GM18873 (cell line): ENCODE data around the gene STOX1.
"Not testable (repeated sequence)": the region's sequence is repeated elsewhere in the genome, so short reads cannot be mapped to it uniquely, and the experiment has no call there.

Experiments
- ATAC-seq: cut with Tn5 transposase; IDR thresholded peaks from one replicate; pipeline ENCODE4 v1.9.1; 2021; ENCODE audit warnings: mild to moderate bottlenecking, moderate library complexity, moderate number of reproducible peaks; ENCODE audit not compliant: unreplicated experiment, low FRiP score

STOX1 gene

GRCh38 chr10:68876246-68877138 is 49.2 kb downstream of the STOX1 start:
- ATAC-seq = no peak

GRCh38 chr10:68877482-68878110 is 50.3 kb downstream of the STOX1 start:
- ATAC-seq = no peak

GRCh38 chr10:68878496-68878895 is 51.2 kb downstream of the STOX1 start:
- ATAC-seq = no peak

- no peak for ATAC-seq
Measured at GRCh38 chr10:68879628-68880027, 52.3 kb downstream of the STOX1 start.

GRCh38 chr10:68880181-68880580 is 52.9 kb downstream of the STOX1 start:
- ATAC-seq = no peak

- no peak for ATAC-seq
Measured at GRCh38 chr10:68895041-68895440, 67.7 kb downstream of the STOX1 start.

GRCh38 chr10:68897336-68897741 is 70.0 kb downstream of the STOX1 start:
- ATAC-seq = no peak

GRCh38 chr10:68899186-68899745 is 71.9 kb downstream of the STOX1 start:
- no peak for ATAC-seq

- no peak for ATAC-seq
Measured at GRCh38 chr10:68900427-68901104, 73.2 kb downstream of the STOX1 start.

GRCh38 chr10:68901105-68901927 is 74.0 kb downstream of the STOX1 start, which contains the start of gene DDX50:
Gene DDX50 (plus strand): TSS chr10:68901315. CDS start chr10:68901385, 70 bp downstream.
- ATAC-seq = peak; percentile 97

GRCh38 chr10:68902382-68902781 is 75.1 kb downstream of the STOX1 start:
- no peak for ATAC-seq

- ATAC-seq = no peak
Measured at GRCh38 chr10:68924593-68924992, 97.3 kb downstream of the STOX1 start.

GRCh38 chr10:68925489-68925888 is 98.2 kb downstream of the STOX1 start:
- no peak for ATAC-seq

- ATAC-seq = not testable (repeated sequence)
Measured at GRCh38 chr10:68929157-68929556, 101.8 kb downstream of the STOX1 start.

GRCh38 chr10:68929888-68930287 is 102.6 kb downstream of the STOX1 start:
- not testable (repeated sequence) for ATAC-seq

- ATAC-seq = not testable (repeated sequence)
Measured at GRCh38 chr10:68932860-68933259, 105.5 kb downstream of the STOX1 start.

GRCh38 chr10:68934994-68935393 is 107.7 kb downstream of the STOX1 start:
- ATAC-seq = no peak

GRCh38 chr10:68938117-68938516 is 110.8 kb downstream of the STOX1 start:
- no peak for ATAC-seq

- no peak for ATAC-seq
Measured at GRCh38 chr10:68938884-68939283, 111.6 kb downstream of the STOX1 start.

GRCh38 chr10:68940917-68941316 is 113.6 kb downstream of the STOX1 start:
- not testable (repeated sequence) for ATAC-seq
